ENCODE results near the gene PCDHA4.
"Not testable (repeated sequence)": the region's sequence is repeated elsewhere in the genome, so short reads cannot be mapped to it uniquely, and the experiment has no call there.

Gene PCDHA4

DNA sequence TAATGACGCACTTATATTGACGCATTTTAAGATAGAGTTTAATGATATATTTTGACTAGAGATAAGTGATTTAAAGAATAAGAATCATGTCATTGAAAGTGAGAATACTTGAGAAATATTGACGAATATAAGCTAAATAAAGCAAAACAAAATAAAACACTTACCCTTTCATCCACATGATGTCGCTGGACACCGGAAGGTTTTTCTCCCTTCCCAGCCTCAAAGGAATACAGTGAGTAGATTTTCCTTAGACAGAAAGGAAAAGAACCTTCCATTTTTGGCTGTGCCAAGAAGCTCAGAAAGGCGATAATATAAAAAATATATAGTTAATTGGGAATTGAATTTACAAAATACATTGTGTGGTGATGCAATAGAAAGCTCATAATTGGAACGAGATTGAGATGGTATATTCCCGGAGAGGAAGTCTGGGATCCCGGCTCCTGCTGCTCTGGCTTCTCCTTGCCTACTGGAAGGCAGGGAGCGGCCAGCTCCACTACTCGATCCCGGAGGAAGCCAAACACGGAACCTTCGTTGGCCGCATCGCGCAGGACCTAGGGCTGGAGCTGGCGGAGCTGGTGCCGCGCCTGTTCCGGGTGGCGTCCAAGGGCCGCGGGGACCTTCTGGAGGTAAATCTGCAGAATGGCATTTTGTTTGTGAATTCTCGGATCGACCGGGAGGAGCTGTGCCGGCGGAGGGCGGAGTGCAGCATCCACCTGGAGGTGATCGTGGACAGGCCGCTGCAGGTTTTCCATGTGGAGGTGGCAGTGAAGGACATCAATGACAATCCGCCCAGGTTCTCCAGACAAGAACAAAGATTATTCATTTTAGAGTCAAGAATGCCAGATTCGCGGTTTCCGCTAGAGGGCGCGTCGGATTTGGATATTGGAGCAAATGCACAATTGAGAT is 14.8 kb downstream of the PCDHA4 start, which contains the start of gene PCDHA5:
Gene PCDHA5 (plus strand): TSS at position 239 of the 906 bp plus-strand sequence.
- no peak for DNase-seq (ENCODE audit: low read depth, low spot score)

DNA sequence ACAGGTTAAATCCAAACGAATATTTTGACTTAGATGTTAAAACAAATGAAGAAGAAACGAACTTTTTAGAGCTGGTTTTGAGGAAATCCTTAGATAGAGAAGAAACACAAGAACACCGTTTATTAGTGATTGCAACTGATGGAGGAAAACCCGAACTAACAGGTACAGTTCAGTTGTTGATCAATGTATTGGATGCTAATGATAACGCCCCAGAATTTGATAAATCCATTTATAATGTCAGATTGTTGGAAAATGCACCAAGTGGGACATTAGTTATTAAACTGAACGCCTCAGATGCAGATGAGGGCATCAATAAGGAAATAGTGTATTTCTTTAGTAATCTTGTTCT is 15.4 kb downstream of the PCDHA4 start:
- no peak for DNase-seq (ENCODE audit: low read depth, low spot score)

DNA sequence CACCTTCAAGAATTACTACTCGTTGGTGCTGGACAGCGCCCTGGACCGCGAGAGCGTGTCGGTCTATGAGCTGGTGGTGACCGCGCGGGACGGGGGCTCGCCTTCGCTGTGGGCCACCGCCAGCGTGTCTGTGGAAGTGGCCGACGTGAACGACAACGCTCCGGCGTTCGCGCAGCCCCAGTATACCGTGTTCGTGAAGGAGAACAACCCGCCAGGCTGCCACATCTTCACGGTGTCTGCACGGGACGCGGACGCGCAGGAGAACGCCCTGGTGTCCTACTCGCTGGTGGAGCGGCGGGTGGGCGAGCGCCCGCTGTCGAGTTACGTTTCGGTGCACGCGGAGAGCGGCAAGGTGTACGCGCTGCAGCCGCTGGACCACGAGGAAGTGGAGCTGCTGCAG is 16.1 kb downstream of the PCDHA4 start:
- DNase-seq (ENCODE audit: low read depth, low spot score): not testable (repeated sequence)

DNA sequence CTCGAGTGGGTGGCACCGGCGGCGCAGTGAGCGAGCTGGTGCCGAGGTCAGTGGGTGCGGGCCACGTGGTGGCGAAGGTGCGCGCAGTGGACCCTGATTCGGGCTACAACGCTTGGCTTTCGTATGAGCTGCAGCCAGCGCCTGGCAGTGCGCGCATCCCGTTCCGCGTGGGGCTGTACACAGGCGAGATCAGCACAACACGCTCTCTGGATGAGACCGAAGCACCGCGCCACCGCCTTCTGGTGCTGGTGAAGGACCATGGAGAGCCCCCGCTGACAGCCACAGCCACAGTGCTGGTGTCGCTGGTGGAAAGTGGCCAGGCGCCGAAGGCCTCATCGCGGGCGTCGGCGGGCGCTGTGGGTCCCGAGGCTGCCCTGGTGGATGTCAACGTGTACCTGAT is 16.6 kb downstream of the PCDHA4 start:
- DNase-seq (ENCODE audit: low read depth, low spot score): no peak

DNA sequence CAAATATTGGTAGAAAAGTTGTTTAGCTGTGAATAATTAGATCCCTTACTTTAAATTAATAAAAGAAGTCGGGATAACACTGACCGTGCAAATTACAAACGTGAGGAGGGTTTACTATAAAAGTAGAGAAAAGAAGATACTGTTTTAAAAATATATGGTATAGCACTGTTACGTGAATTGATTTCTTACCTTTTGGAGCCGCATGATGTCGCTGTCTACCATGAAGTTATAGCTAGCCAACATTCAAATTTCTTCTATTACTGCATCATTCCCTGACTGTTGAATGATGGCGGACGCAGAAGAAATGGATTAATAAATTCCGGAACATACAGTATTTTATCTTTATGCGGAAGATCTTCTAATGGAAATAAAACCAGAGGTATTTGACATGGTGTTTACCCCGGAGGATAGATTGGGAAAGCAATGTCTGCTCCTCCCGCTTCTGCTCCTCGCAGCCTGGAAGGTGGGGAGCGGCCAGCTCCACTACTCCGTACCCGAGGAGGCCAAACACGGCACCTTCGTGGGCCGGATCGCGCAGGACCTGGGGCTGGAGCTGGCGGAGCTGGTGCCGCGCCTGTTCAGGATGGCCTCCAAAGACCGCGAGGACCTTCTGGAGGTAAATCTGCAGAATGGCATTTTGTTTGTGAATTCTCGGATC is 21.0 kb downstream of the PCDHA4 start, which contains the start of gene PCDHA6:
Gene PCDHA6 (plus strand): TSS at position 257 of the 658 bp plus-strand sequence. CDS start 132 bp downstream, at position 389.
- DNase-seq (ENCODE audit: low read depth, low spot score): no peak

DNA sequence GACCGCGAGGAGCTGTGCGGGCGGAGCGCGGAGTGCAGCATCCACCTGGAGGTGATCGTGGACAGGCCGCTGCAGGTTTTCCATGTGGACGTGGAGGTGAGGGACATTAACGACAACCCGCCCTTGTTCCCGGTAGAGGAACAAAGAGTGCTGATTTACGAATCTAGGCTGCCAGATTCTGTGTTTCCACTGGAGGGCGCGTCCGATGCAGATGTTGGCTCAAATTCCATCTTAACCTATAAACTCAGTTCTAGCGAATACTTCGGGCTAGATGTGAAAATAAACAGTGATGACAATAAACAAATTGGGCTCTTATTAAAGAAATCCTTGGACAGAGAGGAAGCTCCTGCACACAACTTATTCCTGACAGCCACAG is 21.5 kb downstream of the PCDHA4 start:
- DNase-seq (ENCODE audit: low read depth, low spot score): peak; percentile 23

DNA sequence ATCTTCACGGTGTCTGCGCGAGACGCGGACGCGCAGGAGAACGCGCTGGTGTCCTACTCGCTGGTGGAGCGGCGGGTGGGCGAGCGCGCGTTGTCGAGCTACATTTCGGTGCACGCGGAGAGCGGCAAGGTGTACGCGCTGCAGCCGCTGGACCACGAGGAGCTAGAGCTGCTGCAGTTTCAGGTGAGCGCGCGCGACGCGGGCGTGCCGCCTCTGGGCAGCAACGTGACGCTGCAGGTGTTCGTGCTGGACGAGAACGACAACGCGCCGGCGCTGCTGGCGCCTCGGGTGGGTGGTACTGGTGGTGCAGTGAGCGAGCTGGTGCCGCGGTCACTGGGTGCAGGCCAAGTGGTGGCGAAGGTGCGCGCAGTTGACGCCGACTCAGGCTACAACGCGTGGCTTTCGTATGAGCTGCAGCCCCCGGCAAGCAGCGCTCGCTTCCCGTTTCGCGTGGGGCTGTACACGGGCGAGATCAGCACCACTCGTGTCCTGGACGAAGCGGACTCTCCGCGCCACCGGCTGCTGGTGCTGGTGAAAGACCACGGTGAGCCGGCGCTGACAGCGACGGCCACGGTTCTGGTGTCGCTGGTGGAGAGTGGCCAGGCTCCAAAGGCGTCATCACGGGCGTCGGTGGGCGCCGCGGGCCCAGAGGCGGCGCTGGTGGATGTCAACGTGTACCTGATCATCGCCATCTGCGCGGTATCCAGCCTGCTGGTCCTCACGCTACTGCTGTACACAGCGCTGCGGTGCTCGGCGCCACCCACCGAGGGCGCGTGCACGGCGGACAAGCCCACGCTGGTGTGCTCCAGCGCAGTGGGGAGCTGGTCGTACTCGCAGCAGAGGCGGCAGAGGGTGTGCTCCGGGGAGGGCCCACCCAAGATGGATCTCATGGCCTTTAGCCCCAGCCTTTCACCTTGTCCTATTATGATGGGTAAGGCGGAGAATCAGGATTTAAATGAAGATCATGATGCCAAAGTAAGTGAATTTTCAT is 22.9 kb downstream of the PCDHA4 start:
- not testable (repeated sequence) for DNase-seq (ENCODE audit: low read depth, low spot score)

DNA sequence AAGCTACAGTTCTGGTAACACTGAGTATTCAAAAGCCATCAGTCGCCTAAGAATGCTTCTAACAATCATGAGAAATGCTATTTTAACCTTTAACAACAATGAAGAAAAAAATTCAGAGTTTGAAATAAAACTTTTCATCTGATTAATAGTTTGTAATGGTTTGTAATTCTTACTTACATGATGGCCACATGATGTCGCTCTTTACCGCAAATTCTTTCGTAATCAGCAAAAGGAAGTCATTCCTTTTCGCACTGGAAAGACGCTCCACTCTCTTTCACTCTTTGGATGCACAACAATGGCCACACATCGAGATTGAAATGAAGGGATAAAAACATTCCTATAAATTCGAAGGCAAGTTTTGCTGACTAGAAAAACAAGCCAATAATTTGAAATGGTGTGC is 27.1 kb downstream of the PCDHA4 start, which contains the start of gene PCDHA7:
Gene PCDHA7 (plus strand): TSS at position 277 of the 400 bp plus-strand sequence. CDS start 115 bp downstream, at position 392.
- no peak for DNase-seq (ENCODE audit: low read depth, low spot score)

DNA sequence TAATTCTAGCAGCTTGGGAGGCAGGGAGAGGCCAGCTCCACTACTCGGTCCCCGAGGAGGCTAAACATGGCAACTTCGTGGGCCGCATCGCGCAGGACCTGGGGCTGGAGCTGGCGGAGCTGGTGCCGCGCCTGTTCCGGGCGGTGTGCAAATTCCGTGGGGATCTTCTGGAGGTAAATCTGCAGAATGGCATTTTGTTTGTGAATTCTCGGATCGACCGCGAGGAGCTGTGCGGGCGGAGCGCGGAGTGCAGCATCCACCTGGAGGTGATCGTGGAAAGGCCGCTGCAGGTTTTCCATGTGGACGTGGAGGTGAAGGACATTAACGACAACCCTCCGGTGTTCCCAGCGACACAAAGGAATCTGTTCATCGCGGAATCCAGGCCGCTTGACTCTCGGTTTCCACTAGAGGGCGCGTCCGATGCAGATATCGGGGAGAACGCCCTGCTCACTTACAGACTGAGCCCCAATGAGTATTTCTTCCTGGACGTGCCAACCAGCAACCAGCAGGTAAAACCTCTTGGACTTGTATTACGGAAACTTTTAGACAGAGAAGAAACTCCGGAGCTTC is 27.7 kb downstream of the PCDHA4 start:
- DNase-seq (ENCODE audit: low read depth, low spot score): not testable (repeated sequence)

DNA sequence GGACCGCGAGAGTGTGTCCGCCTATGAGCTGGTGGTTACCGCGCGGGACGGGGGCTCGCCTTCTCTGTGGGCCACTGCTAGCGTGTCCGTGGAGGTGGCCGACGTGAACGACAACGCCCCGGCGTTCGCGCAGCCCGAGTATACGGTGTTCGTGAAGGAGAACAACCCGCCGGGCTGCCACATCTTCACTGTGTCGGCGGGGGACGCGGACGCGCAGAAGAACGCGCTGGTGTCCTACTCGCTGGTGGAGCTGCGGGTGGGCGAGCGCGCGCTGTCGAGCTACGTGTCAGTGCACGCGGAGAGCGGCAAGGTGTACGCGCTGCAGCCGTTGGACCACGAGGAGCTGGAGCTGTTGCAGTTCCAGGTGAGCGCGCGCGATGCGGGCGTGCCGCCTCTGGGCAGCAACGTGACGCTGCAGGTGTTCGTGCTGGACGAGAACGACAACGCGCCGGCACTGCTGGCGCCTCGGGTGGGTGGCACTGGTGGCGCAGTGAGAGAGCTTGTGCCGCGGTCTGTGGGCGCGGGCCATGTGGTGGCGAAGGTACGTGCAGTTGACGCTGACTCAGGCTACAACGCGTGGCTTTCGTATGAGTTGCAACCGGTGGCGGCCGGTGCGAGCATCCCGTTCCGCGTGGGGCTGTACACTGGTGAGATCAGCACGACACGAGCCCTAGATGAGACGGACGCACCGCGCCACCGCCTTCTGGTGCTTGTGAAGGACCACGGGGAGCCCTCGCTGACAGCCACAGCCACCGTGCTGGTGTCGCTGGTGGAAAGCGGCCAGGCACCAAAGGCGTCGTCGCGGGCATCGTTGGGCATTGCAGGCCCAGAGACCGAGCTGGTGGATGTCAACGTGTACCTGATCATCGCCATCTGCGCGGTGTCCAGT is 29.0 kb downstream of the PCDHA4 start:
- DNase-seq (ENCODE audit: low read depth, low spot score): no peak

DNA sequence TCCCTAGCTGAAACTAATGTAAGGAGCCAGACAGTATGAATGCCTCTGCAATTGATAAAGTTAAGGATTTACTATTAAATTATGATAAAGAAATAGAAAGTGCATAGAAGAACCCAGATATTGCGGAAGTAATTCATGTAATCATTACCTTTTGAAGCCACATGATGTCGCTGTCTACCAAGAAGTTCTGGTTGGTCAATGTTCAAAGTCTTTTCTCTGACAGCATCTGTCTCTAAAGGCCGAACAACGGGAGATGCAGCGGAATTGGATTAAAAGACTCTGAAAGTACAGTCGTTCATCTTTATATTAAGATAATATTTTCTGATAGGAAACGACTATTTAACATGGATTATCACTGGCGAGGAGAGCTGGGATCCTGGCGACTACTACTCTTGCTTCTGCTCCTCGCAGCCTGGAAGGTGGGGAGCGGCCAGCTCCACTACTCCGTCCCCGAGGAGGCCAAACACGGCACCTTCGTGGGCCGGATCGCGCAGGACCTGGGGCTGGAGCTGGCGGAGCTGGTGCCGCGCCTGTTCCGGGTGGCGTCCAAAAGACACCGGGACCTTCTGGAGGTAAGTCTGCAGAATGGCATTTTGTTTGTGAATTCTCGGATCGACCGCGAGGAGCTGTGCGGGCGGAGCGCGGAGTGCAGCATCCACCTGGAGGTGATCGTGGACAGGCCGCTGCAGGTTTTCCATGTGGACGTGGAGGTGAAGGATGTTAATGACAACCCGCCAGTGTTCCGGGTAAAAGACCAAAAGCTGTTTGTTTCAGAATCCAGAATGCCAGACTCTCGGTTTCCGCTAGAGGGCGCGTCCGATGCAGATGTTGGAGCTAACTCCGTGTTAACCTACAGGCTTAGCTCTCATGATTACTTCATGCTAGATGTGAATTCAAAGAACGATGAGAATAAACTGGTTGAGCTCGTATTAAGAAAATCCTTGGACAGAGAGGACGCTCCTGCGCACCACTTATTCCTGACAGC is 34.4 kb downstream of the PCDHA4 start, which contains the start of gene PCDHA8:
Gene PCDHA8 (plus strand): TSS at position 210 of the 985 bp plus-strand sequence. CDS start 135 bp downstream, at position 345.
- DNase-seq (ENCODE audit: low read depth, low spot score): no peak

DNA sequence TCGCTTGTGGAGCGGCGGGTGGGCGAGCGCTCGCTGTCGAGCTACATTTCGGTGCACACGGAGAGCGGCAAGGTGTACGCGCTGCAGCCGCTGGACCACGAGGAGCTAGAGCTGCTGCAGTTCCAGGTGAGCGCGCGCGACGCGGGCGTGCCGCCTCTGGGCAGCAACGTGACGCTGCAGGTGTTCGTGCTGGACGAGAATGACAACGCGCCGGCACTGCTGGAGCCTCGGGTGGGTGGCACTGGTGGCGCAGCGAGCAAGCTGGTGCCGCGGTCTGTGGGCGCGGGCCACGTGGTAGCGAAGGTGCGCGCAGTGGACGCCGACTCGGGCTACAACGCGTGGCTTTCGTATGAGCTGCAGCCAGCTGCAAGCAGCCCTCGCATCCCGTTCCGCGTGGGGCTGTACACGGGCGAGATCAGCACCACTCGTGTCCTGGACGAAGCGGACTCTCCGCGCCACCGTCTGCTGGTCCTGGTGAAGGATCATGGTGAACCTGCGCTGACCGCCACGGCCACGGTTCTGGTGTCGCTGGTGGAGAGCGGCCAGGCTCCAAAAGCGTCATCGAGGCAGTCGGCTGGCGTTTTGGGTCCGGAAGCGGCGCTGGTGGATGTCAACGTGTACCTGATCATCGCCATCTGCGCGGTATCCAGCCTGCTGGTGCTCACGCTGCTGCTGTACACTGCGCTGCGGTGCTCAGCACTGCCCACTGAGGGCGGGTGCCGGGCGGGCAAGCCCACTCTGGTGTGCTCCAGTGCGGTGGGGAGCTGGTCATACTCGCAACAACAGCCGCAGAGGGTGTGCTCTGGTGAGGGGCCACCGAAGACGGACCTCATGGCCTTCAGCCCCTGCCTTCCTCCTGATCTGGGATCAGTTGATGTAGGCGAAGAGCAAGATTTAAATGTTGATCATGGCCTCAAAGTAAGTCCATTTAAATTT is 36.2 kb downstream of the PCDHA4 start:
- no peak for DNase-seq (ENCODE audit: low read depth, low spot score)

DNA sequence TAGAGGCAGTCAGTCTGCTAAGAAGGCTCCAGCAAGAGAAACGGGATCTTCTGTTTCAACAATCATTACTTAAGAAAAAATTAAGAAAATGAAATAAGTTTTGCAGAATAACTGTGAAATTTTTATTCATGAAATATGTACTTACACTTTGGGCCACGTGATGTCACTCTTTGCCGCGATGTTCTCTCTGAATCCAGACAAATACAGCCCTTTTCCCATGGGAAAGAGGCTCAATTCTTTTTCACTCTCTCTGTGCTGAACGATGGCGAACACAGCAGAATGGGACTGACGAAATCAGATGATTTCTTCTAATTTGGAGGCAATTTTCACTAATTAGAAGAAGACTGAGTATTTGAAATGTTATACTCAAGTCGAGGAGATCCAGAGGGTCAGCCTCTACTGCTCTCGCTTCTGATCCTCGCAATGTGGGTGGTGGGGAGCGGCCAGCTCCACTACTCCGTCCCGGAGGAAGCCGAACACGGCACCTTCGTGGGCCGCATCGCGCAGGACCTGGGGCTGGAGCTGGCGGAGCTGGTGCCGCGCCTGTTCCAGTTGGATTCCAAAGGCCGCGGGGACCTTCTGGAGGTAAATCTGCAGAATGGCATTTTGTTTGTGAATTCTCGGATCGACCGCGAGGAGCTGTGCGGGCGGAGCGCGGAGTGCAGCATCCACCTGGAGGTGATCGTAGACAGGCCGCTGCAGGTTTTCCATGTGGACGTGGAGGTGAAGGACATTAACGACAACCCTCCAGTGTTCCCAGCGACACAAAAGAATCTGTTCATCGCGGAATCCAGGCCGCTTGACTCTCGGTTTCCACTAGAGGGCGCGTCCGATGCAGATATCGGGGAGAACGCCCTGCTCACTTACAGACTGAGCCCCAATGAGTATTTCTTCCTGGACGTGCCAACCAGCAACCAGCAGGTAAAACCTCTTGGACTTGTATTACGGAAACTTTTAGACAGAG is 41.6 kb downstream of the PCDHA4 start, which contains the start of gene PCDHA9:
Gene PCDHA9 (plus strand): TSS at position 244 of the 964 bp plus-strand sequence. CDS start 114 bp downstream, at position 358.
- DNase-seq (ENCODE audit: low read depth, low spot score): not testable (repeated sequence)

DNA sequence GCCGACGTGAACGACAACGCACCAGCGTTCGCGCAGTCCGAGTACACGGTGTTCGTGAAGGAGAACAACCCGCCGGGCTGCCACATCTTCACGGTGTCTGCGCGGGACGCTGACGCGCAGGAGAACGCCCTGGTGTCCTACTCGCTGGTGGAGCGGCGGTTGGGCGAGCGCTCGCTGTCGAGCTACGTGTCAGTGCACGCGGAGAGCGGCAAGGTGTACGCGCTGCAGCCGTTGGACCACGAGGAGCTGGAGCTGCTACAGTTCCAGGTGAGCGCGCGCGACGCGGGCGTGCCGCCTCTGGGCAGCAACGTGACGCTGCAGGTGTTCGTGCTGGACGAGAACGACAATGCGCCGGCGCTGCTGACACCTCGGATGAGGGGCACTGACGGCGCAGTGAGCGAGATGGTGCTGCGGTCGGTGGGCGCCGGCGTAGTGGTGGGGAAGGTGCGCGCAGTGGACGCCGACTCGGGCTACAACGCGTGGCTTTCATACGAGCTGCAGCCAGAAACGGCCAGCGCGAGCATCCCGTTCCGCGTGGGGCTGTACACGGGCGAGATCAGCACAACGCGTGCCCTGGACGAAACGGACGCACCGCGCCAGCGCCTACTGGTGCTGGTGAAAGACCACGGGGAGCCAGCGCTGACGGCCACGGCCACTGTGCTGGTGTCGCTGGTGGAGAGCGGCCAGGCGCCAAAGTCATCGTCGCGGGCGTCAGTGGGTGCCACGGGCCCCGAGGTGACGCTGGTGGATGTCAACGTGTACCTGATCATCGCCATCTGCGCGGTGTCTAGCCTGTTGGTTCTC is 43.2 kb downstream of the PCDHA4 start:
- DNase-seq (ENCODE audit: low read depth, low spot score): not testable (repeated sequence)

Measured in iPS DF 19.7 (cell line).